22Rv1 (cell line): ENCODE measurements around the gene IFNAR1.

Experiments used
- CTCF ChIP-seq: fragments of 450-650 bp; IDR thresholded peaks from 2 replicates; pipeline ENCODE4 v1.5.1; 2017; ENCODE audit warnings: mild to moderate bottlenecking
- ZFX ChIP-seq: fragments of 450-650 bp; IDR thresholded peaks from 2 replicates; pipeline ENCODE4 v1.6.1; 2017; ENCODE audit warnings: antibody characterized with exemption, borderline replicate concordance

- TF ChIP-seq CTCF (no peak), ZFX (no peak)
Observed at GRCh38 chr21:33308586-33309490, 15.9 kb upstream of the IFNAR1 start.
